HepG2 (cell line): ENCODE measurements around the gene CAMTA2. TPM values are rescaled to one million over a fixed set of nuclear protein-coding genes. Genes with fewer than 3 reads are reported as not detected.

ENCODE experiments used
- ATAC-seq: fragments of 200-7000 bp; cut with Tn5 transposase; 3 replicates; pipeline ENCODE4 v1.9.1; 2020; ENCODE audit warnings: mild to moderate bottlenecking, moderate library complexity
- BruUV-seq: library from RNA; stranded (reverse); fragments of 400-500 nt; replicated peaks from 2 replicates; lab custom pipeline; 2021; lab: Mats Ljungman, UMichigan
- CTCF ChIA-PET: fragments of 300-600 bp; formaldehyde crosslinking; extraction: SDS; loops from one replicate; lab custom pipeline; 2021; ENCODE audit warnings: low total read pairs, inconsistent platforms, low intra/inter-chr PET ratio; lab: Yijun Ruan, JAX
- POLR2A ChIA-PET: fragments of 350-600 bp; sonication (Branson Sonifier 250); formaldehyde crosslinking; loops from one replicate; lab custom pipeline; 2020; ENCODE audit warnings: antibody characterized with exemption, inconsistent platforms; lab: Yijun Ruan, JAX
- DNase-seq: peaks from one replicate; pipeline ENCODE4 v3.0.0-alpha.2; 2015; ENCODE audit warnings: low spot score
- FAIRE-seq: peaks from 3 replicates; lab custom pipeline; 2011; peaks lifted over from hg19 to GRCh38; lab: Jason Lieb, UNC
- H2AFZ ChIP-seq: one replicate; pipeline ENCODE4 v1.6.1; 2011; ENCODE audit warnings: low read length, inconsistent platforms
- H3K27ac ChIP-seq: fragments of 300-600 bp; 3 replicates; pipeline ENCODE4 v1.8.0; 2011; ENCODE audit warnings: mixed run types, mild to moderate bottlenecking, mixed read lengths, low read length, inconsistent platforms; ENCODE audit not compliant: insufficient read depth; ENCODE audit errors: extremely low read length
- H3K27me3 ChIP-seq, 2 experiments: fragments of 200-600 bp in 1 of 2; 2 replicates in 1 of 2; 3 replicates in 1 of 2; pipeline versions ENCODE4 v1.6.0 to v1.8.0; 2011; ENCODE audit warnings: low read length in 2 of 2, mild to moderate bottlenecking in 2 of 2, moderate library complexity in 2 of 2, inconsistent platforms in 1 of 2; ENCODE audit not compliant: insufficient read depth in 2 of 2, control insufficient read depth in 1 of 2
- H3K36me3 ChIP-seq, 2 experiments: fragments of 200-600 bp in 1 of 2; replicated peaks in 1 of 2; 2 replicates in 1 of 2; 3 replicates in 1 of 2; pipeline versions ENCODE4 v1.5.1 to v1.8.0; 2011; ENCODE audit warnings: low read length in 2 of 2, inconsistent platforms in 1 of 2; ENCODE audit not compliant: insufficient read depth in 2 of 2, control insufficient read depth in 1 of 2
- H3K4me1 ChIP-seq: 2 replicates; pipeline ENCODE4 v1.5.1; 2012; ENCODE audit warnings: low read length, inconsistent platforms; ENCODE audit not compliant: insufficient read depth
- H3K4me2 ChIP-seq: 2 replicates; pipeline ENCODE4 v1.6.0; 2011; ENCODE audit warnings: low read depth, low read length, inconsistent platforms
- H3K4me3 ChIP-seq, 3 experiments: fragments of 200-600 bp in 1 of 3; sonication (generic), shearing (Covaris generic) in 1 of 3; replicated peaks in 1 of 3; 2 replicates each; pipeline ENCODE4 v1.5.1; 2011 to 2016; ENCODE audit warnings: low read length in 3 of 3, inconsistent platforms in 2 of 3, low read depth in 2 of 3, mild to moderate bottlenecking in 2 of 3, control low read depth in 1 of 3, mixed read lengths in 1 of 3; ENCODE audit not compliant: insufficient read depth in 1 of 3
- H3K79me2 ChIP-seq: one replicate; pipeline ENCODE4 v1.6.1; 2011; ENCODE audit warnings: low read length, inconsistent platforms; ENCODE audit not compliant: insufficient read depth
- H3K9ac ChIP-seq: 2 replicates; pipeline ENCODE4 v1.6.0; 2011; ENCODE audit warnings: mild to moderate bottlenecking, low read depth, low read length, inconsistent platforms; ENCODE audit not compliant: insufficient read depth
- H3K9me3 ChIP-seq: 2 replicates; pipeline ENCODE4 v1.5.1; 2012; ENCODE audit warnings: mild to moderate bottlenecking, low read length
- H4K20me1 ChIP-seq: 2 replicates; pipeline ENCODE4 v1.6.0; 2011; ENCODE audit warnings: inconsistent platforms, mild to moderate bottlenecking, low read length, moderate library complexity; ENCODE audit not compliant: insufficient read depth
- AGO2 ChIP-seq: fragments of 200-400 bp; formaldehyde crosslinking; optimal IDR thresholded peaks from 2 replicates; pipeline ENCODE3; 2017; ENCODE audit warnings: mild to moderate bottlenecking, low read depth, low read length, moderate library complexity
- ESRRA ChIP-seq: sonication (generic); formaldehyde crosslinking; IDR thresholded peaks from 2 replicates; pipeline ENCODE4 v1.5.1; 2020; ENCODE audit warnings: mild to moderate bottlenecking, low read depth, missing genetic modification reagents
- HOXA9 ChIP-seq: sonication (generic); formaldehyde crosslinking; IDR thresholded peaks from 2 replicates; pipeline ENCODE4 v1.8.1; 2022; ENCODE audit warnings: missing genetic modification reagents, mild to moderate bottlenecking, moderate library complexity, borderline replicate concordance
- NR2C2 ChIP-seq: sonication (generic); formaldehyde crosslinking; IDR thresholded peaks from 2 replicates; pipeline ENCODE4 v1.4.0; 2020; ENCODE audit warnings: missing genetic modification reagents, mild to moderate bottlenecking, moderate library complexity, borderline replicate concordance
- PHB2 ChIP-seq: fragments of 450-650 bp; IDR thresholded peaks from 2 replicates; pipeline ENCODE4 v1.6.1; 2018; ENCODE audit not compliant: partially characterized antibody
- POGZ ChIP-seq: sonication (generic); formaldehyde crosslinking; IDR thresholded peaks from 2 replicates; pipeline ENCODE4 v1.4.0; 2020; ENCODE audit warnings: mild to moderate bottlenecking, missing genetic modification reagents
- POLR2A ChIP-seq, 2 experiments: IDR thresholded peaks; 2 replicates each; pipeline ENCODE4 v1.6.1; 2011; ENCODE audit warnings: low read depth in 2 of 2, low read length in 2 of 2, mild to moderate bottlenecking in 1 of 2, moderate library complexity in 1 of 2; ENCODE audit not compliant: insufficient read depth in 1 of 2
- TRIM24 ChIP-seq: sonication (generic); formaldehyde crosslinking; IDR thresholded peaks from 2 replicates; pipeline ENCODE4 v1.8.0; 2022; ENCODE audit warnings: mild to moderate bottlenecking, missing genetic modification reagents
- ZC3H13 ChIP-seq: sonication (generic); formaldehyde crosslinking; IDR thresholded peaks from 2 replicates; pipeline ENCODE4 v1.8.1; 2023; ENCODE audit warnings: mild to moderate bottlenecking, missing genetic modification reagents, moderate library complexity
- ZKSCAN8 ChIP-seq: IDR thresholded peaks from 2 replicates; pipeline ENCODE4 v1.6.1; 2016; ENCODE audit warnings: borderline replicate concordance, missing genetic modification reagents, missing compliant biosample characterization
- ZMYM4 ChIP-seq: sonication (generic); formaldehyde crosslinking; IDR thresholded peaks from 2 replicates; pipeline ENCODE4 v1.8.1; 2023; ENCODE audit warnings: mild to moderate bottlenecking, missing genetic modification reagents
- ZNF136 ChIP-seq: sonication (generic); formaldehyde crosslinking; IDR thresholded peaks from 2 replicates; pipeline ENCODE4 v1.8.1; 2022; ENCODE audit warnings: low read depth, mild to moderate bottlenecking, moderate library complexity, missing genetic modification reagents
- ZNF558 ChIP-seq: sonication (generic); formaldehyde crosslinking; IDR thresholded peaks from 2 replicates; pipeline ENCODE4 v1.9.0; 2022; ENCODE audit warnings: mild to moderate bottlenecking, missing genetic modification reagents, borderline replicate concordance
- ZNF709 ChIP-seq: sonication (generic); formaldehyde crosslinking; IDR thresholded peaks from 2 replicates; pipeline ENCODE4 v1.5.0; 2020; ENCODE audit warnings: mild to moderate bottlenecking, missing genetic modification reagents
- ZNF782 ChIP-seq: sonication (generic); formaldehyde crosslinking; IDR thresholded peaks from 2 replicates; pipeline ENCODE4 v1.4.0; 2020; ENCODE audit warnings: missing genetic modification reagents, mild to moderate bottlenecking, borderline replicate concordance
- WGBS: methylation state at CpG from one replicate; pipeline ENCODE4 v1.1.6; 2017; ENCODE audit warnings: low lambda C conversion rate; 5-methylcytosine and 5-hydroxymethylcytosine counted together
- in situ Hi-C: cut with HindIII; loops from 2 replicates; pipeline ENCODE4 v1.10.0; 2017; ENCODE audit warnings: low pct_unique_long_range_greater_than_20kb; ENCODE audit not compliant: extremely low pct_ligation_motif_present
- intact Hi-C: fragments of 100-400 bp; cut with micrococcal nuclease; formaldehyde crosslinking; loops from one replicate; pipeline ENCODE4 v1.10.0; 2022; ENCODE audit not compliant: unreplicated experiment
- polyA plus RNA-seq, 8 experiments: library from polyadenylated mRNA; depleted of rRNA in 3 of 8; stranded (reverse) in 7 of 8; unstranded in 1 of 8; fragments of >200 nt; fragmentation: Illumina TruSeq in 4 of 8; extraction: Trizol in 4 of 8; gene quantifications; 2 replicates each; pipeline versions ENCODE4 v1.2.1 to v1.2.3, GENCODE V29; 2011 to 2016; ENCODE audit warnings: low read depth in 4 of 8, missing spikeins in 1 of 8, mixed read lengths in 1 of 8; ENCODE audit not compliant: insufficient read depth in 1 of 8
- total RNA-seq, 5 experiments: library from RNA; depleted of rRNA; stranded (reverse); fragments of >200 nt; fragmentation: Illumina TruSeq; extraction: Trizol; gene quantifications; 2 replicates each; pipeline ENCODE4 v1.2.3, GENCODE V29; 2016; ENCODE audit warnings: low read depth in 1 of 5
- TF ChIP-seq, protein P1 (sequence below): sonication (generic); formaldehyde crosslinking; IDR thresholded peaks from 2 replicates; pipeline ENCODE4 v1.5.1; 2020; ENCODE audit warnings: mild to moderate bottlenecking, missing genetic modification reagents, moderate library complexity
- TF ChIP-seq, protein P2 (sequence below): sonication (generic); formaldehyde crosslinking; IDR thresholded peaks from 2 replicates; pipeline ENCODE4 v1.5.0; 2020; ENCODE audit warnings: mild to moderate bottlenecking, missing genetic modification reagents, borderline replicate concordance
- TF ChIP-seq, protein P3 (sequence below): sonication (generic); formaldehyde crosslinking; IDR thresholded peaks from 2 replicates; pipeline ENCODE4 v1.8.0; 2022; ENCODE audit warnings: mild to moderate bottlenecking, missing genetic modification reagents, moderate library complexity

Gene CAMTA2
- total and polyA plus RNA-seq, 2 of the 13 experiments (the other 11 are each of a cell fraction or from before 2014, with no cell fraction given) = 4.1 to 7.1 TPM

DNA sequence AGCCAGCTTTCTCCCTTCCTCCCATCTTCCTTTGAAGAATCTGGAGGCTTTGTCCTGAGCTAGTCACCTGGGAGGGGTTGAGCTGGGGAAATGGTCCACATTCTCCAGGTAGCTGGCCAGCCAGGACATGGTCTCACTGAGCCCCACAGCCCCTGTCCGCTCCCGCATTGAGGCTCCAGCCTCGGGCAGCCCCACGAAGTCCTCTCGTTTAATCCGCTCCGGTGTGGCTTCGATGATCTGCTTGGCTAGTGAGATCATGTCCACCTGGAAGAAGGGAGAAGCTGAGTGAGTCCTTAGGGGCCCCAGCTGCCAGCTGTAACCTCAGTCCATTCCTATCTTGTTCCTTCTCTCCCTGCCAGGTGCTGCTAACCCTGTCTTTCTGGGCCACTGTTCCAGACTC, 17.2 kb downstream of the CAMTA2 start:
- ChIA-PET CTCF (interaction anchor here (0.9 kb wide), 1 partner anchor 61 kb away, joined by 3 read pairs; no protein-coding TSS in a partner anchor), POLR2A (interaction anchor here (0.9 to 10.5 kb wide), 11 partner anchors 13 to 199 kb away, joined by 3 to 273 read pairs (median 4); partner anchors contain the start of genes CAMTA2, ENO3, PFN1 and RNF167)
- 97% methylated on average over 8 of the region's 8 CpGs for WGBS
- DNase-seq = no peak
- Histone ChIP-seq H3K4me2 (peak overlapping the region; percentile 82), H3K27ac (peak overlapping the region; percentile 92), H3K27me3 (no peaks in the 10 kb centered on the region; a peak in 1 of 5 replicates), H3K4me1 (peaks cover 31% of the 10 kb centered on the region), H2AFZ (no peak overlapping the region), H4K20me1 (no peaks in the 10 kb centered on the region), H3K4me3 (peak overlapping the region in 1 of 3 experiments; percentile 88; a peak in 2 of 6 replicates), H3K79me2 (peaks cover 27% of the 10 kb centered on the region), H3K36me3 (peaks cover 0 to 10% of the 10 kb centered on the region in 2 experiments; a peak in 3 of 5 replicates), H3K9ac (peak overlapping the region; percentile 91; the same call in 1 of the 2 replicates), H3K9me3 (no peaks in the 10 kb centered on the region)
- no peak for ATAC-seq
- intact Hi-C loops (no loop called here), in situ Hi-C loops (no loop called here)
- FAIRE-seq = no peak
- no TSS peak for BruUV-seq
- 0 out of 2 replicates have a peak, but pooled peaks have one; percentile 16 for TF ChIP-seq ZC3H13
- TF ChIP-seq ZNF782 (CRISPR knock-in tag) = 0 out of 2 replicates have a peak, but pooled peaks have one; percentile 34
- TF ChIP-seq, protein P1, sequence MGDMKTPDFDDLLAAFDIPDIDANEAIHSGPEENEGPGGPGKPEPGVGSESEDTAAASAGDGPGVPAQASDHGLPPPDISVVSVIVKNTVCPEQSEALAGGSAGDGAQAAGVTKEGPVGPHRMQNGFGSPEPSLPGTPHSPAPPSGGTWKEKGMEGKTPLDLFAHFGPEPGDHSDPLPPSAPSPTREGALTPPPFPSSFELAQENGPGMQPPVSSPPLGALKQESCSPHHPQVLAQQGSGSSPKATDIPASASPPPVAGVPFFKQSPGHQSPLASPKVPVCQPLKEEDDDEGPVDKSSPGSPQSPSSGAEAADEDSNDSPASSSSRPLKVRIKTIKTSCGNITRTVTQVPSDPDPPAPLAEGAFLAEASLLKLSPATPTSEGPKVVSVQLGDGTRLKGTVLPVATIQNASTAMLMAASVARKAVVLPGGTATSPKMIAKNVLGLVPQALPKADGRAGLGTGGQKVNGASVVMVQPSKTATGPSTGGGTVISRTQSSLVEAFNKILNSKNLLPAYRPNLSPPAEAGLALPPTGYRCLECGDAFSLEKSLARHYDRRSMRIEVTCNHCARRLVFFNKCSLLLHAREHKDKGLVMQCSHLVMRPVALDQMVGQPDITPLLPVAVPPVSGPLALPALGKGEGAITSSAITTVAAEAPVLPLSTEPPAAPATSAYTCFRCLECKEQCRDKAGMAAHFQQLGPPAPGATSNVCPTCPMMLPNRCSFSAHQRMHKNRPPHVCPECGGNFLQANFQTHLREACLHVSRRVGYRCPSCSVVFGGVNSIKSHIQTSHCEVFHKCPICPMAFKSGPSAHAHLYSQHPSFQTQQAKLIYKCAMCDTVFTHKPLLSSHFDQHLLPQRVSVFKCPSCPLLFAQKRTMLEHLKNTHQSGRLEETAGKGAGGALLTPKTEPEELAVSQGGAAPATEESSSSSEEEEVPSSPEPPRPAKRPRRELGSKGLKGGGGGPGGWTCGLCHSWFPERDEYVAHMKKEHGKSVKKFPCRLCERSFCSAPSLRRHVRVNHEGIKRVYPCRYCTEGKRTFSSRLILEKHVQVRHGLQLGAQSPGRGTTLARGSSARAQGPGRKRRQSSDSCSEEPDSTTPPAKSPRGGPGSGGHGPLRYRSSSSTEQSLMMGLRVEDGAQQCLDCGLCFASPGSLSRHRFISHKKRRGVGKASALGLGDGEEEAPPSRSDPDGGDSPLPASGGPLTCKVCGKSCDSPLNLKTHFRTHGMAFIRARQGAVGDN (CRISPR knock-in tag) = peak; percentile 28; the same call in 1 of the 2 replicates
- no peak for TF ChIP-seq PHB2
- TF ChIP-seq POLR2A (IDR thresholded peaks at IDR 0.05; ENCODE audit: insufficient read depth in 1 of 2, low read depth in 2 of 2, low read length in 2 of 2) = 0 out of 4 replicates have a peak, but pooled peaks of 1 of the 2 experiments have one; percentile 35
- no peak for TF ChIP-seq ZNF558 (CRISPR knock-in tag)
- no peak for TF ChIP-seq TRIM24 (CRISPR knock-in tag)
- TF ChIP-seq, protein P2, sequence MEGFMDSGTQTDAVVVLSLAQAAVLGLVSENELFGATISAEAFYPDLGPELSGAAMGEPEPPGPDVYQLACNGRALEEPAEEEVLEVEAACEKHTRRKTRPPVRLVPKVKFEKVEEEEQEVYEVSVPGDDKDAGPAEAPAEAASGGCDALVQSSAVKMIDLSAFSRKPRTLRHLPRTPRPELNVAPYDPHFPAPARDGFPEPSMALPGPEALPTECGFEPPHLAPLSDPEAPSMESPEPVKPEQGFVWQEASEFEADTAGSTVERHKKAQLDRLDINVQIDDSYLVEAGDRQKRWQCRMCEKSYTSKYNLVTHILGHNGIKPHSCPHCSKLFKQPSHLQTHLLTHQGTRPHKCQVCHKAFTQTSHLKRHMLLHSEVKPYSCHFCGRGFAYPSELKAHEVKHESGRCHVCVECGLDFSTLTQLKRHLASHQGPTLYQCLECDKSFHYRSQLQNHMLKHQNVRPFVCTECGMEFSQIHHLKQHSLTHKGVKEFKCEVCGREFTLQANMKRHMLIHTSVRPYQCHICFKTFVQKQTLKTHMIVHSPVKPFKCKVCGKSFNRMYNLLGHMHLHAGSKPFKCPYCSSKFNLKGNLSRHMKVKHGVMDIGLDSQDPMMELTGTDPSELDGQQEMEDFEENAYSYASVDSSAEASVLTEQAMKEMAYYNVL (CRISPR knock-in tag) = no peak
- no peak for TF ChIP-seq NR2C2 (CRISPR knock-in tag)
- TF ChIP-seq HOXA9 (CRISPR knock-in tag) = no peak
- no peak for TF ChIP-seq ZKSCAN8
- TF ChIP-seq ZMYM4 (CRISPR knock-in tag) = no peak
- TF ChIP-seq, protein P3, sequence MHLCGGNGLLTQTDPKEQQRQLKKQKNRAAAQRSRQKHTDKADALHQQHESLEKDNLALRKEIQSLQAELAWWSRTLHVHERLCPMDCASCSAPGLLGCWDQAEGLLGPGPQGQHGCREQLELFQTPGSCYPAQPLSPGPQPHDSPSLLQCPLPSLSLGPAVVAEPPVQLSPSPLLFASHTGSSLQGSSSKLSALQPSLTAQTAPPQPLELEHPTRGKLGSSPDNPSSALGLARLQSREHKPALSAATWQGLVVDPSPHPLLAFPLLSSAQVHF = no peak
- no peak for TF ChIP-seq ZNF136 (CRISPR knock-in tag)
- TF ChIP-seq POGZ (CRISPR knock-in tag) = no peak
- TF ChIP-seq ZNF709 (CRISPR knock-in tag) = 0 out of 2 replicates have a peak, but pooled peaks have one; percentile 34
- 0 out of 2 replicates have a peak, but pooled peaks have one; percentile 4 for TF ChIP-seq ESRRA (CRISPR knock-in tag)
- TF ChIP-seq AGO2 = peak; percentile 56
